Stimulated activated CD4-positive, alpha-beta T cell treated with anti-CD3 and anti-CD28 coated beads, Interleukin-2, amount 100 ng/mL, for 24 hours (primary cell): ENCODE data around the gene CYREN.
"Not testable (repeated sequence)": the region's sequence is repeated elsewhere in the genome, so short reads cannot be mapped to it uniquely, and the experiment has no call there.

ENCODE experiments used
- DNase-seq, 2 donors: peaks; one replicate each; pipeline ENCODE4 v3.0.0-alpha.2; 2020

Gene CYREN

DNA sequence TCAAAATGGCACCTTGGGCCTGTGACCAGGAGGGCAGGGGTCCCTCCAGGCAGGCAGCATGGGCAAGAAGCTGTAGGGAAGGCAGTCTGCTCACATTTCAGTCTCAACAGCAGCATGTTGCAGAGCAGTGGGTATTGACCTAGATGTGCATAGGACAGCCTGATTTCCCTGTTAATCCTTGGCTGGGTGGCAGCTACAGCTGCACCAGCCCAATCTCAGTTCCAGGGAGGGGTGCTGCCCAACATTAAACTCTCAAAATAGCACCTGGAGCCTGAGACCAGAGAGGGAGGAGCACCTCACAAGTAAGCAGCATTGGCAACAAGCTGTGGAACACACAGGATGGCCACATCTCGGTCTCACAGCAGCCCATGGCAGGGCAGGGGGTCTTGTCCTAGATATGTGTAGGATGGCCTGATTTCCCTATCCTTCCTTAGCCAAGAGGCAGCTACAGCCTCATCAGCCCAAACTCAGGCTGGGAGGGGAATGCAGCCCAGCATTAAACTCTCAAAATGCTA lies 12.3 kb downstream of the CYREN start:
- DNase-seq, result no peak

GRCh38 chr7:135156290-135156689 lies 14.2 kb downstream of the CYREN start:
- DNase-seq, result no peak

GRCh38 chr7:135154734-135155133 lies 15.8 kb downstream of the CYREN start:
- DNase-seq, result no peak

GRCh38 chr7:135152442-135152841 lies 18.1 kb downstream of the CYREN start:
- no peak for DNase-seq

GRCh38 chr7:135151533-135151932 lies 19.0 kb downstream of the CYREN start:
- no peak for DNase-seq

DNA sequence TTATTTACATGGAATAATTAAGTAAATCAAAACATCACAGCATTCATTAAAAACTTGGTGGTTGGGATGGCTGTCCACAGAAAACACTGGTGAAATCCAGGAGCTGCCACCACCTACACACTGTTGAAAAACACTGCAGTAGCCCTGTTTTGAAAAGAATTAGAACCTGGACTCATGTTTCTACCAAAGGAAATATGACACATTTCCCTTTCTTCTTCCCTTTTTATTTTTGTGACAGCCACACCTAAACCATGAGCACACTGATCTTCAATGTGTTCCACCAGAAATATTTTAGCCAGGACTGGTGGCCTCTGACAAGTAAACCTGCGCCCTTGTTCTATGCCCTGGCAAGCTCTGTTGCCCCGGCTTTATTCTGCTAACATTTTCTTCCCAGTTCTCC lies 19.4 kb downstream of the CYREN start:
- DNase-seq, result no peak

GRCh38 chr7:135150072-135150782 lies 20.3 kb downstream of the CYREN start:
- no peak for DNase-seq

GRCh38 chr7:135147899-135148721 lies 22.4 kb downstream of the CYREN start, which contains the start of gene TMEM140:
Gene TMEM140, plus strand, starts transcription at chr7:135148072. Its CDS starts 16,370 bp downstream, at chr7:135164442.
- peak; percentile 36 to 60 for DNase-seq

GRCh38 chr7:135147341-135147898 lies 23.1 kb downstream of the CYREN start:
- DNase-seq, result no peak

DNA sequence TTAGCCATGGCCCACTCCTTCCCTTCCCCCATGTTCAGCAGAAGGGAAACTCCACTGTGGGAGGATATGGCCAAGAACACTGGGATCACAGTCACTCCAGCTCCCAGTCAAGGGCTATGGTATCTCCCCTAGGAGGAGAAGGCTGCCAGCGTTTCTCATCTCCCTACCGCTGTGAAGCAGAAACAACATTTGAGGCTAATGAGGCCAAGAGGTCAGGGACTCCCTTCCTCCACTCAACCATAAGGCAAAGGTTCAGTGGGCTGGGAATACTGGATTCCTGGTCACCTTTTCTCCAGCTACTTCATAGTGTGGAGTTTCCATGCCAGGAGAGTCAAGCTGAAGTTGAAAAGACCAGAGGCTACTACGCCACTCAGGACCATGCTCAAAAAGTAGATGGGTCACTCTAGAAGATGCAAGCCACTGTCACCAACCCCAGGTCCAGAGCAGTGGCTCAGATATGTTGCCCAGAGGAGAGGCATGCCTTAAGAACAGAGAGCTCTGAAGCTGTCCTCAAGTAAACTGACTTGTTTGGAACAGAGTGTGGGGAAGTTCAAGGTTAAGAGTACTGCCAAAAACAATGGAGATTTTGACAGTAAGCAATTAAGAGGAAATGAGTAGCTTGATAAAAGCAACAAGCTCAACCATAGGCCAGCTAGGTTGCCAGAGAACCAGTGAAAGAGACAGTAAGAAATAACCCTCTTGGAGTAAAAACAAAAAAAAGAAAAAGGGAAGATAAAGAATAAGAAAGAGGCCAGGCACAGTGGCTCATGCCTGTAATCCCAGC lies 26.4 kb downstream of the CYREN start:
- no peak for DNase-seq

DNA sequence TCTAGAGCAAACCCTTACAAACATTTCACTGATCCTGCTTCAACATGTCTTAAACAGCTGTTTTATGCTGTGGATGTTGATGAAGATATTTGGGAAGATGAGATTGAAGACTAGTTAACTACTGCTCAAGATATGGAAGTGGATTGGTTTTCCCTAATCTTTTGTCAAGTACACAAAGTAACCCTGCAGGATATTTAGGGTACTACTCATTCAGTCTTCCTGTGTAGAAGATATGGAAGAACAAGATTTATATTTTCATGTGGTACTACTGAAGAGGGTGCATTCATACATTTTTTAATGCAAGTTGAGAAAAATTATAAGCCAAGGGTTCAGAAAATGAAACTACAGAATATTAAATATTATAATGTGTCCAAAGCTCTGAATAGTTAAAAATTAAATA lies 40.9 kb downstream of the CYREN start:
- DNase-seq, result no peak

GRCh38 chr7:135128931-135129330 lies 41.6 kb downstream of the CYREN start:
- no peak for DNase-seq

- DNase-seq, result not testable (repeated sequence)
Observed at GRCh38 chr7:135124631-135125030, 45.9 kb downstream of the CYREN start.

- no peak for DNase-seq
Observed at GRCh38 chr7:135121868-135122267, 48.6 kb downstream of the CYREN start.

DNA sequence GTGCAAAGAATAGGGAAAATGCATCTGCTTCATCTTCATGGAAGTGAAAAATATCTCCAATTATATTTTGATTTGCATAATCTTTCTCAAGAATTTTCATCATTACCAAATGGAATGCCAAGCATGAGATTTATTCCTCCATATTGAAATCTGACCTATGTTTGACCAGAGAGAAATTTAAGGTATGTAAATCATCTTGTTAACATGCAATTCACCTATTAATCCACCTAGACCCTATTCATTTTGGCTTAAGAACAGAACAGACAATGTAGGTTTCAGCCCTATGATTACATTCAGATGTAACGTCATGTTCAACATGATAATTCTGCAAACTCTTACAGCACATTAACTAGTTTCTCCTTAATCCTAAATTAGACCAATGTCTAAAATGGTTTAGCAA lies 53.4 kb downstream of the CYREN start:
- no peak for DNase-seq
